Breast epithelium (tissue), 3 donors: Measurements from ENCODE around the gene FNTB.

Experiments used
- CTCF ChIP-seq, 3 donors: fragments of 450-650 bp; IDR thresholded peaks; one replicate each; pipeline ENCODE4 v1.5.1; 2016 to 2017; ENCODE audit warnings: antibody characterized with exemption in 3 of 3, mild to moderate bottlenecking in 3 of 3, moderate library complexity in 3 of 3
- POLR2A ChIP-seq: fragments of 450-650 bp; IDR thresholded peaks from one replicate; pipeline ENCODE4 v1.6.1; 2016; ENCODE audit warnings: antibody characterized with exemption, mild to moderate bottlenecking, moderate library complexity
- POLR2AphosphoS5 ChIP-seq, 3 donors: sonication (generic); formaldehyde crosslinking; IDR thresholded peaks; one replicate each; pipeline ENCODE4 v1.6.1; 2017; ENCODE audit warnings: antibody characterized with exemption in 3 of 3

- TF ChIP-seq POLR2A = no peak
- no peak for TF ChIP-seq POLR2AphosphoS5 (IDR thresholded peaks at IDR 0.05)
- TF ChIP-seq CTCF (IDR thresholded peaks at IDR 0.05) = no peak
These were observed 67.9 kb downstream of the FNTB start for GRCh38 chr14:65054471-65055085.
